ENCODE data around the gene PPP2R5C. TPM values are rescaled to one million over a fixed set of nuclear protein-coding genes. Genes with fewer than 3 reads are reported as not detected.
A peak's percentile ranks its signal among the peaks of the same experiment; 100 is the strongest.
"Not testable (repeated sequence)": the region's sequence is repeated elsewhere in the genome, so short reads cannot be mapped to it uniquely, and the experiment has no call there.

PPP2R5C gene
- total RNA-seq, 1 experiment from 2014 or later: 301 TPM

DNA sequence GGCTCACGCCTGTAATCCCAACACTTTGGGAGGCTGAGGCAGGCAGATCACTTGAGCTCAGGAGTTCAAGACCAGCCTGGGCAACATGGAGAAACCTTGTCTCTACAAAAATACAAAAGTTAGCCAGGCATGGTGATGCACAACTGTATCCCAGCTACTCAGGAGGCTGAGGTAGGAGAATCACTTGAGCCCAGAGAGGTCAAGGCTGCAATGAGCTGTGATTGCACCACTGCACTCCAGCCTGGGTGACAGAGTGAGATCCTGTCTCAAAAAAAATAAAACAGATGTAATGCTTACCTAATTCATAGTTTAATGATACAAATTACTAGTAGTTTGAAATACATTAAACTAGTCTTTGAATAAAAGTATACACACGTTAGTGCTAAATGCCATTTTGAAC lies 209.9 kb downstream of the PPP2R5C start:
- DNase-seq: not testable (repeated sequence)
- H3K36me3 ChIP-seq (ENCODE audit: insufficient read depth, low read length): peaks cover 26% of the 10 kb centered on the region; the same call in 1 of the 2 replicates
- peak overlapping the region; percentile 25; the same call in 1 of the 2 replicates for H3K9ac ChIP-seq (ENCODE audit: low read length)

DNA sequence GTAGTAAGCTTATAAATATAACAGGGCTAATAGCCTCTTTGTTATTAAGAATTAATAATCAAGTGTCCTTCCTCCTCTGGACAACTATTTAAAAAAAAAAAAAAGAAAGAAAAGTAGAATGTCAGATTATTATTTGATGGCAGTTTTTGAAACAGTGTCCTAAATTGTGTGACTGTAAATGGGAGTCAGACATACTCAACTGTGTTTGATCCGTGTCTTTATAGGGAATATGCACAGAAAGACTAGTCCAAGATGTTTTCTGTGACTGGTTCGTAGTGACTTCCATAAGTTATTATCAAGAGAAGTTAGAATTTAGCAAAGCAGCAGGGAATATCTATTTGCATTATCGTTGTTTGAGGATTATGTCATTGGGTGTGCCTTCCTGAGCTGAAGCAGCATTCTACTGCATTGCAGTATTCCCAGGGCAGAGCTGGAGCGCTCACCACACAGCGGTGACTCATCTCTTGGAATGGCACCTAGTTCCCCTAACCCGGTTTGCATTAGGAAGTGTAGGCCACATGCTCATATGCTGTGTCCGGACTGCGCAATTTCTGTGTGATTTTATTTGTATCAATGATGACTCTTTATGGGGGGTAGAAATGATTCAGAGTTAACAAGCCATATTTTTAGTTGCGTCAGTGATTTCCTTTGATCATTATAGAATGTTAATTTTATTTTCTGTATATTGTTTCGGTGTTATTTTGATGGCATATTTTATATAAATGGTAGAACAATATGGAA lies 210.8 kb downstream of the PPP2R5C start:
- Histone ChIP-seq H2AFZ (ENCODE audit: low read length) (no peak overlapping the region), H3K27me3 (ENCODE audit: low read length) (no peaks in the 10 kb centered on the region), H3K27ac (ENCODE audit: low read length) (peak overlapping the region; percentile 64), H3K9me3 (ENCODE audit: low read length) (no peaks in the 10 kb centered on the region), H3K4me2 (ENCODE audit: low read depth, low read length, poor library complexity, severe bottlenecking) (no peak overlapping the region), H3K36me3 (ENCODE audit: insufficient read depth, low read length) (peaks cover 30% of the 10 kb centered on the region; the same call in 1 of the 2 replicates), H3K4me3 (ENCODE audit: low read length) (no peak overlapping the region), H3K4me1 (ENCODE audit: low read length) (peaks cover 51% of the 10 kb centered on the region), H4K20me1 (ENCODE audit: insufficient read depth, low read depth, low read length) (peaks cover 9% of the 10 kb centered on the region), H3K9me2 (replicated peaks; ENCODE audit: insufficient read depth, low read length) (no peaks in the 10 kb centered on the region), H3K79me2 (ENCODE audit: low read length) (peaks cover 90% of the 10 kb centered on the region), H3K9ac (ENCODE audit: low read length) (no peak overlapping the region)
- no peak for DNase-seq

More for the DNA sequence above, 209.9 kb downstream of the PPP2R5C start:
- H3K4me3 ChIP-seq (ENCODE audit: low read length); H3K9me2 ChIP-seq (replicated peaks; ENCODE audit: insufficient read depth, low read length); H2AFZ ChIP-seq (ENCODE audit: low read length); H4K20me1 ChIP-seq (ENCODE audit: insufficient read depth, low read depth, low read length); H3K27me3 ChIP-seq (ENCODE audit: low read length); H3K9me3 ChIP-seq (ENCODE audit: low read length): not testable (repeated sequence)
- H3K4me2 ChIP-seq (ENCODE audit: low read depth, low read length, poor library complexity, severe bottlenecking): peak overlapping the region; percentile 34
- H3K79me2 ChIP-seq (ENCODE audit: low read length): peaks cover 91% of the 10 kb centered on the region
- H3K27ac ChIP-seq (ENCODE audit: low read length): peak overlapping the region; percentile 64
- H3K4me1 ChIP-seq (ENCODE audit: low read length): peaks cover 59% of the 10 kb centered on the region

DNA sequence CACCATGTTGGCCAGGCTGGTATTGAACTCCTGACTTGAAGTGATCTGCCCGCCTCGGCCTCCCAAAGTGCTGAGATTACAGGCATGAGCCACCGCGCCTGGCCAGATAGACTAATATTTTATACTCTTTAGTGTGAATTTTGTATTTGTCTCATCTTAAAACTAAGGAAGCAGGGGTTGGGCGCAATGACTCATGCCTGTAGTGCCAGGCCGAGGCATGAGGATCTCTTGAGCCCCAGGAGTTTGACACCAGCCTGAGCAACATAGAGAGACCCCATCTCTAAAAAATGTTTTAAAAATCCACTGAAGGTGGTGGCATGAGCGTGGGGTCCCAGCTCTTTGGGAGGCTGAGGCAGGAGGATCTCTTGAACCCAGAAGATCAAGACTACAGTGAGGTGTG lies 211.8 kb downstream of the PPP2R5C start:
- H4K20me1 ChIP-seq (ENCODE audit: insufficient read depth, low read depth, low read length): peaks cover 14% of the 10 kb centered on the region
- H3K9ac ChIP-seq (ENCODE audit: low read length): no peak overlapping the region
- no peaks in the 10 kb centered on the region for H3K9me3 ChIP-seq (ENCODE audit: low read length)

DNA sequence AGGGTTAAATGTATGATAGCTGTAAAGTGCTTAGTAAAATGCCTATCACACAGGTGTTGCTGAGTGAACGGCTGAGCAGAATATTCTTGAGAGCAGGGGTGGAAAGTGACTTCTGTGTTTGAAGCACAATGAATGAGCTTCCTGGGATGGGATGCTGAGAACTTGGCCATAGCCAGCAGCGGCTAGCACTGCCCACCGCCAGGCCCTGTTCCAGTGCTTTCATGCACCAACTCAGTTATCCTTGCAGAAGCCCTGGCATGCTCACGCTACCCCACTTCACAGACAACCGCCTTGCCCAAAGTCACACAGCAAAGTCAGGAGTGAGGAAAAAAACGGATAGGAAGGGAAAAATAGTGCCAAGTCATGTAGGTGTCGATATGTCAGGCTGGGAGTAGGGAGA lies 213.7 kb downstream of the PPP2R5C start:
- no peak overlapping the region for H3K9ac ChIP-seq (ENCODE audit: low read length)
- no peaks in the 10 kb centered on the region for H3K27me3 ChIP-seq (ENCODE audit: low read length)
- no peak overlapping the region for H3K27ac ChIP-seq (ENCODE audit: low read length)
- no peak overlapping the region for H2AFZ ChIP-seq (ENCODE audit: low read length)
- no peaks in the 10 kb centered on the region for H3K9me3 ChIP-seq (ENCODE audit: low read length)
- DNase-seq: no peak
- H3K4me2 ChIP-seq (ENCODE audit: low read depth, low read length, poor library complexity, severe bottlenecking): no peak overlapping the region
- no peak overlapping the region for H3K4me3 ChIP-seq (ENCODE audit: low read length)
- peaks cover 66% of the 10 kb centered on the region for H3K79me2 ChIP-seq (ENCODE audit: low read length)
- H3K36me3 ChIP-seq (ENCODE audit: insufficient read depth, low read length): peaks cover 51% of the 10 kb centered on the region; the same call in 1 of the 2 replicates
- H4K20me1 ChIP-seq (ENCODE audit: insufficient read depth, low read depth, low read length): peaks cover 17% of the 10 kb centered on the region
- H3K9me2 ChIP-seq (replicated peaks; ENCODE audit: insufficient read depth, low read length): no peaks in the 10 kb centered on the region
- peaks cover 22% of the 10 kb centered on the region for H3K4me1 ChIP-seq (ENCODE audit: low read length)

More for the DNA sequence above, 211.8 kb downstream of the PPP2R5C start:
- Histone ChIP-seq H3K27ac (ENCODE audit: low read length) (no peak overlapping the region), H2AFZ (ENCODE audit: low read length) (no peak overlapping the region), H3K4me1 (ENCODE audit: low read length) (peaks cover 40% of the 10 kb centered on the region), H3K79me2 (ENCODE audit: low read length) (peaks cover 85% of the 10 kb centered on the region), H3K36me3 (ENCODE audit: insufficient read depth, low read length) (peaks cover 32% of the 10 kb centered on the region; the same call in 1 of the 2 replicates), H3K4me3 (ENCODE audit: low read length) (no peak overlapping the region), H3K9me2 (replicated peaks; ENCODE audit: insufficient read depth, low read length) (no peaks in the 10 kb centered on the region), H3K27me3 (ENCODE audit: low read length) (no peaks in the 10 kb centered on the region), H3K4me2 (ENCODE audit: low read depth, low read length, poor library complexity, severe bottlenecking) (no peak overlapping the region)
- DNase-seq: no peak

Small RNAs within 50 kb of the gene (small RNA-seq; reads per million reads assigned to genes)
- gene AL118558.2: not detected
- not detected for gene RNU6-790P

Other genes with a start within 250 kb of the PPP2R5C start
- gene DIO3, start 200.2 kb upstream of the PPP2R5C start, total RNA-seq (2014; rRNA removed; shearing (Covaris generic); ENCODE audit: low replicate concordance): not detected in 2 replicates
- gene DYNC1H1, start 202.9 kb downstream of the PPP2R5C start, total RNA-seq (2014; rRNA removed; shearing (Covaris generic); ENCODE audit: low replicate concordance): 240 and 340 TPM in 2 replicates